HG03342 (cell line): ENCODE results near the gene TRAPPC6A.

Experiments
- ATAC-seq: cut with Tn5 transposase; IDR thresholded peaks from one replicate; pipeline ENCODE4 v1.9.1; 2021; ENCODE audit warnings: mild to moderate bottlenecking, moderate library complexity; ENCODE audit not compliant: unreplicated experiment

The TRAPPC6A gene

GRCh38 chr19:45186509-45187334 is 8.7 kb upstream of the TRAPPC6A start:
- ATAC-seq = no peak

GRCh38 chr19:45184115-45184514 is 6.1 kb upstream of the TRAPPC6A start:
- no peak for ATAC-seq

- ATAC-seq = no peak
Measured at GRCh38 chr19:45182758-45183157, 4.7 kb upstream of the TRAPPC6A start.

- no peak for ATAC-seq
Measured at GRCh38 chr19:45180936-45181335, 2.9 kb upstream of the TRAPPC6A start.

- no peak for ATAC-seq
Measured at GRCh38 chr19:45179892-45180370, 1.9 kb upstream of the TRAPPC6A start.

GRCh38 chr19:45179072-45179891 is 1.2 kb upstream of the TRAPPC6A start:
- ATAC-seq = no peak

GRCh38 chr19:45178262-45179071 is 430 bp upstream of the TRAPPC6A start, which contains the start of gene BLOC1S3:
Gene BLOC1S3 (plus strand): TSS chr19:45178784. CDS start chr19:45179297, 513 bp downstream.
- peak; percentile 80 for ATAC-seq

GRCh38 chr19:45175515-45176345 is 2.3 kb downstream of the TRAPPC6A start:
- ATAC-seq = no peak

GRCh38 chr19:45173816-45174215 is 4.2 kb downstream of the TRAPPC6A start:
- ATAC-seq = no peak

GRCh38 chr19:45172611-45173208 is 5.3 kb downstream of the TRAPPC6A start:
- ATAC-seq = no peak

GRCh38 chr19:45172173-45172572 is 5.9 kb downstream of the TRAPPC6A start:
- no peak for ATAC-seq

GRCh38 chr19:45171211-45171623 is 6.8 kb downstream of the TRAPPC6A start:
- no peak for ATAC-seq

GRCh38 chr19:45170146-45171106 is 7.6 kb downstream of the TRAPPC6A start:
- no peak for ATAC-seq

GRCh38 chr19:45169602-45170001 is 8.4 kb downstream of the TRAPPC6A start:
- ATAC-seq = no peak

- no peak for ATAC-seq
Measured at GRCh38 chr19:45168767-45169351, 9.2 kb downstream of the TRAPPC6A start.

GRCh38 chr19:45166723-45167252 is 11.2 kb downstream of the TRAPPC6A start:
- ATAC-seq = no peak

GRCh38 chr19:45164577-45165335 is 13.3 kb downstream of the TRAPPC6A start:
- peak; percentile 53 for ATAC-seq
